H9 (cell line): Measurements from ENCODE around the gene SLC23A2. TPM values are rescaled to one million over a fixed set of nuclear protein-coding genes. Genes with fewer than 3 reads are reported as not detected.
"Not testable (repeated sequence)": the region's sequence is repeated elsewhere in the genome, so short reads cannot be mapped to it uniquely, and the experiment has no call there.

Source experiments
- DNase-seq: peaks from one replicate; pipeline ENCODE4 v3.0.0-alpha.2; 2017
- H2AFZ ChIP-seq: one replicate; pipeline ENCODE4 v1.6.1; 2013; ENCODE audit warnings: mild to moderate bottlenecking, low read length, control low read depth, moderate library complexity
- H2AK5ac ChIP-seq: 2 replicates; pipeline ENCODE4 v1.6.1; 2013; ENCODE audit warnings: low read length, control low read depth, mixed read lengths; ENCODE audit not compliant: insufficient read length
- H2BK120ac ChIP-seq: one replicate; pipeline ENCODE4 v1.6.1; 2013; ENCODE audit warnings: low read depth, mild to moderate bottlenecking, low read length, control low read depth, inconsistent platforms; ENCODE audit not compliant: poor library complexity, severe bottlenecking
- H2BK12ac ChIP-seq: 2 replicates; pipeline ENCODE4 v1.6.1; 2013; ENCODE audit warnings: low read length, control low read depth, mixed read lengths, low read depth; ENCODE audit not compliant: insufficient read length
- H2BK15ac ChIP-seq: 2 replicates; pipeline ENCODE4 v1.6.1; 2013; ENCODE audit warnings: low read depth, low read length, control low read depth
- H2BK20ac ChIP-seq: one replicate; pipeline ENCODE4 v1.6.1; 2013; ENCODE audit warnings: low read depth, mild to moderate bottlenecking, low read length, control low read depth, inconsistent platforms; ENCODE audit not compliant: poor library complexity, severe bottlenecking
- H2BK5ac ChIP-seq: 2 replicates; pipeline ENCODE4 v1.6.1; 2013; ENCODE audit warnings: low read length, control low read depth, mixed read lengths; ENCODE audit not compliant: insufficient read length
- H3K14ac ChIP-seq: 2 replicates; pipeline ENCODE4 v1.6.1; 2013; ENCODE audit warnings: low read length, control low read depth; ENCODE audit not compliant: insufficient read depth
- H3K18ac ChIP-seq: 2 replicates; pipeline ENCODE4 v1.6.1; 2013; ENCODE audit warnings: low read depth, mild to moderate bottlenecking, mixed read lengths, low read length, control low read depth; ENCODE audit not compliant: insufficient read length
- H3K23ac ChIP-seq: 2 replicates; pipeline ENCODE4 v1.6.1; 2013; ENCODE audit warnings: low read length, control low read depth, mixed read lengths, low read depth; ENCODE audit not compliant: insufficient read length
- H3K23me2 ChIP-seq: 2 replicates; pipeline ENCODE4 v1.6.1; 2013; ENCODE audit warnings: low read depth, mild to moderate bottlenecking, mixed read lengths, low read length, control low read depth; ENCODE audit not compliant: insufficient read length, poor library complexity, severe bottlenecking
- H3K27ac ChIP-seq: 2 replicates; pipeline ENCODE4 v1.5.1; 2013; ENCODE audit warnings: low read length, control low read depth, mixed read lengths, low read depth; ENCODE audit not compliant: insufficient read length
- H3K27me3 ChIP-seq: 2 replicates; pipeline ENCODE4 v1.6.1; 2013; ENCODE audit warnings: low read length, control low read depth, inconsistent platforms; ENCODE audit not compliant: insufficient read depth
- H3K4ac ChIP-seq: 2 replicates; pipeline ENCODE4 v1.6.1; 2013; ENCODE audit warnings: low read depth, mild to moderate bottlenecking, control low read depth, inconsistent platforms, low read length, moderate library complexity
- H3K4me1 ChIP-seq: 2 replicates; pipeline ENCODE4 v1.6.1; 2013; ENCODE audit warnings: low read length, control low read depth, inconsistent platforms; ENCODE audit not compliant: insufficient read depth
- H3K4me2 ChIP-seq: 2 replicates; pipeline ENCODE4 v1.6.1; 2013; ENCODE audit warnings: low read length, control low read depth, mixed read lengths; ENCODE audit not compliant: insufficient read length, insufficient read depth
- H3K56ac ChIP-seq: 2 replicates; pipeline ENCODE4 v1.6.1; 2013; ENCODE audit warnings: low read depth, mild to moderate bottlenecking, mixed read lengths, low read length, control low read depth; ENCODE audit not compliant: insufficient read length
- H3K79me1 ChIP-seq: 2 replicates; pipeline ENCODE4 v1.6.1; 2013; ENCODE audit warnings: low read depth, mild to moderate bottlenecking, moderate library complexity, low read length, control low read depth, inconsistent platforms; ENCODE audit not compliant: insufficient read depth, poor library complexity, severe bottlenecking
- H3K79me2 ChIP-seq: 2 replicates; pipeline ENCODE4 v1.6.1; 2013; ENCODE audit warnings: low read length, control low read depth, inconsistent platforms; ENCODE audit not compliant: insufficient read depth
- H3K9ac ChIP-seq: 2 replicates; pipeline ENCODE4 v1.6.1; 2013; ENCODE audit warnings: low read length, control low read depth, mixed read lengths; ENCODE audit not compliant: insufficient read length; ENCODE audit errors: extremely low read depth
- H3K9me3 ChIP-seq: one replicate; pipeline ENCODE4 v1.6.1; 2013; ENCODE audit warnings: low read depth, low read length, inconsistent platforms; ENCODE audit not compliant: control insufficient read depth
- H3T11ph ChIP-seq: one replicate; pipeline ENCODE4 v1.6.1; 2013; ENCODE audit warnings: mild to moderate bottlenecking, low read length, control low read depth, inconsistent platforms
- H4K20me1 ChIP-seq: one replicate; pipeline ENCODE4 v1.6.1; 2013; ENCODE audit not compliant: control insufficient read depth, insufficient read length, insufficient read depth
- H4K5ac ChIP-seq: 2 replicates; pipeline ENCODE4 v1.6.1; 2013; ENCODE audit warnings: low read depth, mild to moderate bottlenecking, mixed read lengths, low read length, control low read depth; ENCODE audit not compliant: insufficient read length
- H4K8ac ChIP-seq: replicated peaks from 2 replicates; pipeline ENCODE4 v1.6.1; 2013; ENCODE audit warnings: low read length, control low read depth, mixed read lengths, low read depth; ENCODE audit not compliant: insufficient read length
- H4K91ac ChIP-seq: 2 replicates; pipeline ENCODE4 v1.6.1; 2013; ENCODE audit warnings: low read depth, mild to moderate bottlenecking, moderate library complexity, mixed read lengths, low read length, control low read depth; ENCODE audit not compliant: insufficient read length
- H3K27ac Mint-ChIP-seq, 3 experiments: 2 replicates in 2 of 3; 3 replicates in 1 of 3; pipeline ENCODE4 v1.8.0; 2020 to 2021; ENCODE audit warnings: mixed read lengths in 3 of 3, mild to moderate bottlenecking in 1 of 3, moderate library complexity in 1 of 3
- H3K27me3 Mint-ChIP-seq: 2 replicates; pipeline ENCODE4 v1.8.0; 2021; ENCODE audit warnings: low read depth, mild to moderate bottlenecking, moderate library complexity, mixed read lengths
- H3K36me3 Mint-ChIP-seq, 3 experiments: 2 replicates in 2 of 3; 3 replicates in 1 of 3; pipeline ENCODE4 v1.8.0; 2020 to 2021; ENCODE audit warnings: low read depth in 3 of 3, mixed read lengths in 3 of 3; ENCODE audit not compliant: insufficient read depth in 1 of 3
- H3K4me1 Mint-ChIP-seq, 2 experiments: 2 replicates each; pipeline ENCODE4 v1.8.0; 2020; ENCODE audit warnings: mixed read lengths in 2 of 2
- H3K4me3 Mint-ChIP-seq, 2 experiments: 2 replicates in 1 of 2; 3 replicates in 1 of 2; pipeline ENCODE4 v1.8.0; 2020 to 2021; ENCODE audit warnings: mild to moderate bottlenecking in 2 of 2, mixed read lengths in 2 of 2, moderate library complexity in 1 of 2
- H3K9me3 Mint-ChIP-seq, 2 experiments: 2 replicates in 1 of 2; 3 replicates in 1 of 2; pipeline ENCODE4 v1.8.0; 2020; ENCODE audit warnings: mild to moderate bottlenecking in 2 of 2, mixed read lengths in 2 of 2, moderate library complexity in 1 of 2
- CTCF ChIP-seq: fragments of 200-600 bp; sonication (generic); conservative IDR thresholded peaks from 3 replicates; pipeline ENCODE4 v1.8.0; 2021; ENCODE audit warnings: antibody characterized with exemption, mild to moderate bottlenecking
- WGBS: extraction: QIAGEN DNeasy Blood & Tissue Kit; methylation state at CpG from one replicate; pipeline ENCODE4 v1.1.7; 2013; ENCODE audit warnings: missing lambda C conversion rate, low lambda C conversion rate, mixed read lengths; ENCODE audit not compliant: insufficient read length; ENCODE audit errors: extremely low coverage; 5-methylcytosine and 5-hydroxymethylcytosine counted together
- total RNA-seq: library from RNA; stranded (reverse); gene quantifications from 2 replicates; pipeline ENCODE4 v1.2.1, GENCODE V29; 2021

The SLC23A2 gene
- total RNA-seq, 1 experiment from 2014 or later: 16.5 TPM

GRCh38 chr20:5030348-5031205, 29.3 kb upstream of the SLC23A2 start:
- H3K4me3 Mint-ChIP-seq: no peak overlapping the region
- no peaks in the 10 kb centered on the region for H3K27me3 ChIP-seq
- peaks cover 5% of the 10 kb centered on the region in 2 experiments; a peak in 3 of 5 replicates for H3K9me3 Mint-ChIP-seq
- H3K79me1 ChIP-seq: no peaks in the 10 kb centered on the region
- H3T11ph ChIP-seq: no peak overlapping the region
- H2BK12ac ChIP-seq: no peak overlapping the region
- H2AK5ac ChIP-seq: no peak overlapping the region
- H3K27me3 Mint-ChIP-seq: no peaks in the 10 kb centered on the region; the same call in 1 of the 2 replicates
- no peaks in the 10 kb centered on the region for H3K23me2 ChIP-seq
- H3K4ac ChIP-seq: no peak overlapping the region; the same call in 1 of the 2 replicates
- no peak overlapping the region for H3K14ac ChIP-seq
- H3K4me1 Mint-ChIP-seq: peaks cover 0 to 12% of the 10 kb centered on the region in 2 experiments; a peak in 2 of 4 replicates
- H4K5ac ChIP-seq: no peak overlapping the region
- no peak overlapping the region for H2BK5ac ChIP-seq
- H2AFZ ChIP-seq: no peak overlapping the region
- no peak overlapping the region for H3K23ac ChIP-seq
- H2BK15ac ChIP-seq: no peak overlapping the region
- no peaks in the 10 kb centered on the region for H3K4me1 ChIP-seq
- no peak overlapping the region for H4K91ac ChIP-seq
- H3K9ac ChIP-seq: no peak overlapping the region
- DNase-seq: no peak
- H3K56ac ChIP-seq: no peak overlapping the region
- peak overlapping the region in 1 of 3 experiments; percentile 10; a peak in 1 of 7 replicates for H3K27ac Mint-ChIP-seq
- no peak overlapping the region for H2BK20ac ChIP-seq
- H3K18ac ChIP-seq: no peak overlapping the region
- H3K27ac ChIP-seq: no peak overlapping the region
- no peaks in the 10 kb centered on the region for H3K9me3 ChIP-seq
- no peaks in the 10 kb centered on the region for H3K36me3 Mint-ChIP-seq
- no peaks in the 10 kb centered on the region for H4K20me1 ChIP-seq
- H2BK120ac ChIP-seq: no peak overlapping the region
- WGBS: no CpG with 5 or more reads among the region's 10 CpGs
- no peak overlapping the region for H4K8ac ChIP-seq
- TF ChIP-seq CTCF: no peak
- no peak overlapping the region for H3K4me2 ChIP-seq
- no peaks in the 10 kb centered on the region for H3K79me2 ChIP-seq

- H3K4me3 Mint-ChIP-seq, H3K27me3 ChIP-seq, DNase-seq, H3K9ac ChIP-seq, H3K9me3 Mint-ChIP-seq, H3K23ac ChIP-seq, H3K14ac ChIP-seq, H3K27me3 Mint-ChIP-seq, H3K18ac ChIP-seq, H2BK20ac ChIP-seq, H2AK5ac ChIP-seq, H2BK5ac ChIP-seq, H3K36me3 Mint-ChIP-seq, H3K23me2 ChIP-seq, H4K91ac ChIP-seq, H2AFZ ChIP-seq, H4K8ac ChIP-seq, H3K79me2 ChIP-seq, H4K20me1 ChIP-seq, H3K9me3 ChIP-seq, H2BK120ac ChIP-seq, H3K27ac Mint-ChIP-seq, H4K5ac ChIP-seq, H3K4ac ChIP-seq, H2BK15ac ChIP-seq, H3K79me1 ChIP-seq, H3T11ph ChIP-seq, H3K27ac ChIP-seq, H3K56ac ChIP-seq, H3K4me1 ChIP-seq, H2BK12ac ChIP-seq, H3K4me2 ChIP-seq: not testable (repeated sequence)
- WGBS: no CpG with 5 or more reads among the region's 4 CpGs
- H3K4me1 Mint-ChIP-seq: peaks cover 0 to 12% of the 10 kb centered on the region in 2 experiments; a peak in 2 of 4 replicates
These were observed 27.1 kb upstream of the SLC23A2 start for GRCh38 chr20:5028258-5029059.
